GM19455 (cell line): ENCODE data around the gene RBMS3.
"Not testable (repeated sequence)": the region's sequence is repeated elsewhere in the genome, so short reads cannot be mapped to it uniquely, and the experiment has no call there.

Source experiments
- ATAC-seq: cut with Tn5 transposase; IDR thresholded peaks from one replicate; pipeline ENCODE4 v1.9.1; 2021; ENCODE audit not compliant: unreplicated experiment

The RBMS3 gene

DNA sequence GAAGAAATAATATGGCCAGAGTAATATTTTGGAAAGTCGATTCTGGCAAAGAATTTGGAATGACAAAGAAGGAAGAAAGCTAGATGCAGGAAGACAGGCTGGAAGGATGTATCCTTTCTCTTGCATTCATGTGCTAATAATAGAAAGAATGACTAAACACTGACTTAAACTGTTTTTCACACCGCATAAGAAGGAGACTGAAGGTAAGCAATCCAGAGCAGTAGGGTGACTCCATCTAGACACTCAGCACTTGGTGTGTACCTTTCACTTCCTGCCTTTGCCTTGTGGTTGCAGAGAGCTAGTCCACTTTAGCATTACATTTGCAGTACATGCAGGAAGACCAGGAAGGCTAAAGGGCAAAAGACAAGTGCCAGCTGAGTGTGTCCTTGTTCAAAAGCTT, 234.6 kb downstream of the RBMS3 start:
- no peak for ATAC-seq

DNA sequence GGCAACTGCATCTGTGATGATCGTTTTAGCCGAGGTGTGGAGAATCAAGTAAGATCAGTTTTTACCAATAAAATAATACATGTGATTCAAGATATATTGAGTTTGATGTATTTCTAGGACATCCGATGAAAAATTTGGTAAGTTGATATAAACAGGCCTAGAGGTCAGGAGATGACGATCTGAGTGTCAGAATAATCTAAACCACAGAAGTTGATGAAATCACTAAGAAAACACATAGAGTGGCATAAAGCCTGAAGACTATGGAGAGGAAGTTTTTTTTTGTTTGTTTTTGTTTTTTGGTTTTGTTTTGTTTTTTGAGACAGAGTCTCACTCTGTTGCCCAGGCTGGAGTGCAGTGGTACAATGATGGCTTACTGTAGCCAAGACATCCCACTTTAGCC, 235.3 kb downstream of the RBMS3 start:
- no peak for ATAC-seq

DNA sequence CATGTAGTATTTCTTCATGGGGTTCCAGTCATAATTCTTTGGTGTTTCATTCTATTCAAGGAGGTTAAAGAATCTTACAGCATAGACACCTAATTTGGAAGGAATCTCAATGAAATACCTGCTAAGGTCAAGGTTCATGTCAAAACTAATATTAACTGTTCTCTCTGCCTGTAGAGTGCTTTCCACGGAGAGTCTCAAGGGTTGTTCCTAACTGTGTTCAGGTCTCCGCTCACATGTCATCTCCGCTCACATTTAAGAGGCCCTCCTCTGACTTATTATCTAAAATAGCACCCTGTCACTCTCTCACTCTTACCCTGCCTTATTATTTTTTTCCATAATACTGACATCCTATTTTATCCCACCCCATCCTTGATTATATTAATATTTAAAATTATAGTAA, 239.9 kb downstream of the RBMS3 start:
- no peak for ATAC-seq

DNA sequence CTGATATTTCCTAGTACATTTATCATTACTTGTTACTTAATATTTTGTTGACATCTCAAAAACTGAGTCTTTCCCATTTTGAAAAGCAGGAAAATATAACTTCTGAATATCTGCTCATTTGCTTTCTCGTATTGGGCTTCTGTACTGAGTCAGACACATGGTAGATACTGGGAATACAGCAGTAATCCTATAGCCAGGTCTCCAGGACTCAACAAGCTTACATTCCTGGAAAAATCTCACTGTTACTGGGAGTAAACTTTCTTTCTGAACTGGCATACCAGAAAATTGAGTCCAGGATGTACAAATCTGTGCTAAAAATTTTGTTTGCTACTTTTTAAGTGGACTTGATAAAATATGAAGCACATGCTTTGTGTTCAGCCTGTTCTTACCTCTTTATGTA, 240.4 kb downstream of the RBMS3 start:
- ATAC-seq = no peak

DNA sequence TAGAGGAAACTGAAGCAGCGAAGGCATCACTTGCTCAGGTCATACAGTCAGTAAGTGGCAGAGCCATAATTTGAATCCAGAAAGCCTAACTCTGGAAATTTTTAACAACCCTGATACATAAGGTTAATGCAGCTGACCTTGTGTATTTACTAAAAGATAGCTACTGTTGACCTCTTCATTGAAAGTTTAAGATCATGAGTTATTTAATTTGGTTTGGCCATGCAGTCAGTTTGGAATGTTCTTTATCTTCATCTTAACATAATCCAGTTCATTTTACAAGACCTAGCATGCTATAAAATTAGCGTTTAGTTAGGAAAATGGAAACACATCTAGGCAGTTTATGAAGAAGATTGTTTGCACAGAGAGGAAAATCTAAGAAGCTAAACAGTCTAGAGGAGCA, 240.9 kb downstream of the RBMS3 start:
- no peak for ATAC-seq

DNA sequence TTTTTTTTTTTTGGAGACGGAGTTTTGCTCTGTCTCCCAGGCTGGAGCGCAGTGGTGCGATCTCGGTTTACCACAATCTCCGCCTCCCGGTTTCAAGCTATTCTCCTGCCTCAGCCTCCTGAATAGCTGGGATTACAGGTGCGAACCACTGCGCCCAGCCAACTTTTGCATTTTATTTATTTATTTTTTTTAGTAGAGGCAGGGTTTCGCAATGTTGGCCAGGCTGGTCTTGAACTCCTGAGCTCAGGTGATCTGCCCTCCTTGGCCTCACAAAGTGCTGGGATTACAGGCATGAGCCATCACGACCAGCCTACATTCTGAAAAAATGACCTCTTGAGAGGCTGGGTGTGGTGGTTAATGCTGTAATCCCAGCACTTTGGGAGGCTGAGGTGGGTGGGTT, 243.6 kb downstream of the RBMS3 start:
- not testable (repeated sequence) for ATAC-seq

DNA sequence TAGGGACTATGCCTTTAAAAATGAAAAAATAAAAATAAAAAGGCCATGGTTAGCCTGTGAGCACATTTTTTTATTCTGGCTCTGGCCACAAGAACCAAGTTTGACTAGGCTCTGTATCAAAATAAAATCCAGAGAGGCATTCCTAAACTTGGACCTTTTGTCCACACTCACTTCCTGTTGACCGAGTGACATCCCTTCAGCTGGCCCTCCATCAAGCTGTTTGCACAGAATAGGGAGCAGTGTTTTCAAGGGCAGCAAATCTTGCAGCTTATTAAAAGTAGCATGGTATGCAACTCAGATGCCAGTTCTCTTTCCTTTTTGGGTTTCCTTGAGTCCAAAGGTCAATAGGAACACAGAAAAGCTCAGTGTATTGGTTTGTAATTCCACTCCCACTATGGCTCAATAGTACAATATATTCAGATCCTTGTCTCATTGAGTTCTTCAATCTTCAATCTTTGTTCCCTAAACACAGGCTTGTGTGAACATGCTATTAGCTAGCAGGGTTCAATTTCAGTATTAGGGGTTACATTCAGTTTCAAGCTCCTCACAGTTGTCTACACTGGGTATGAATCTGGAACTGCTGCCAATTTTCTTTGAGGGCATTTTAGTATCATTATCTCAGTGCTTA, 244.5 kb downstream of the RBMS3 start:
- ATAC-seq = no peak

DNA sequence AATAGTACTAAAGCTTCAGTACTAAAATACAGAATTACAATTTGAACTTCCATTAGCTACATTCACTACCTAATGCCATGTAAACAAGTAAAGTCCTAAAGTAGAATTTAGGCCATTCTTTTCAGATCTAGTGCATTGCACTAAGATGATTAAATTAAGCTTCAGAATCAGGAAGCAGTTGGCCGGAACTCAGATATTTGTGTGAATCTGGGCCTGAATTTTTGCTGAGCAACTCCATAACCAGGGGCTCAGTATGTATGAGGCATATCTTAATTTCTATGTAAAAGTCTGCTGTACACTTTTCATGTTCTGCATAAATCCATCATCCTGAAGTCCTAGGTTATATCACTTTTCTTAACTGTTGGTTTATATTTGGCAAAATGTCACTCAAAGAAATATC, 246.4 kb downstream of the RBMS3 start:
- ATAC-seq = no peak

DNA sequence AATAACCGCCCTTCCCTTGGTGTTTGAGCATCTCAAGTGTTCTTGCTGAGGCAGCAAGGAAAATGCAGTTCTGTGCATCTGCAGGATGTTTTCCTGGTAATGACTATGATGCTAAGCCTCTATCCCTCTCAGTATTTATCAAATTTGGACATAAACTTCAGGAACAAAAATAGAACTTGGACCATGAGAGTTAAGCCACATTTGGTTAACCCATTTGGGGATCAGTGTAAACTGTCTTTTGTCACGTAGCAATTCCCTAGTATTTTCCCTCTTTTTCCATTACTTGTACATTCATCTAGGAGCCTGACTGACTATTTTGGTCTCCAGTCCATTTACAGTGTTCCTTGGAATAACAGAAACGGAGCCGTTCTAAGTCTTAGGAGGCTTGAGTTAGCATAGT, 250.8 kb downstream of the RBMS3 start:
- no peak for ATAC-seq

DNA sequence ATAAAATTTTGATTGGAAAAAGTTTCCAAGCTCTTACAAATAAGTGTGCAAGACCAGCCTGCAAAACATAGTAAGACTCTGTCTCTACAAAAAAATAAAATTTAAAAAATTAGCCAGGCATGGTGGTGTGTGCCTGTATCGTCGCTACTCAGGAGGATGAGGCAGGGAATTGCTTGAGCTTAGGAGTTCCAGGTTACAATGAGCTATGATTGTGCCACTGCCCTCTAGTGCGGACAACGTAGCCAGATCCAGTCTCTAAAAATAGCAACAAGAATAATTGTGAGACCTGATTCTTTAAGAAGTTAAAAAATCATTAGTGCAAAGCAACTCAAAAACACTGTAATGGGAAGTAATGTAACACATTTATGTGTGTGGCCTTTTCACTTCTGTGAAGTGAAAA, 251.6 kb downstream of the RBMS3 start:
- ATAC-seq = no peak

DNA sequence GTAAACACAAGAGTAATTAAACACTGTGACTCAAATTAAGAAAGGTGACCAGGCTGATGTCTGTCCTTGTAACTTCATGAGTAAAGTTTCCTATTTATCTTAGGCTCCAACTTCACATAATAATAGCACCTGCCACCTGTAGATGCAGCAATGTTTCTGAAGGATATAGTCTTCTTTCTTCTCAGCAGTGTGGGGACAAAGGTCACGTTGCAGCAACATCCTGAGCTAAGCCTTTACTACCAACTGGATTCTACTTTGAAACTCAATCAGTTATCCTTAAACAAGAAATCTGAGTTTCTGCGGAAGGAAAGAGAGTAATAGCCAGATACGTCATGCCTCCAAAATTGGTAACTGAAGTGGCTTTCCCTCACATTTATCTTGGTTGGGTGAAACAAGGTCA, 253.1 kb downstream of the RBMS3 start:
- ATAC-seq = no peak

DNA sequence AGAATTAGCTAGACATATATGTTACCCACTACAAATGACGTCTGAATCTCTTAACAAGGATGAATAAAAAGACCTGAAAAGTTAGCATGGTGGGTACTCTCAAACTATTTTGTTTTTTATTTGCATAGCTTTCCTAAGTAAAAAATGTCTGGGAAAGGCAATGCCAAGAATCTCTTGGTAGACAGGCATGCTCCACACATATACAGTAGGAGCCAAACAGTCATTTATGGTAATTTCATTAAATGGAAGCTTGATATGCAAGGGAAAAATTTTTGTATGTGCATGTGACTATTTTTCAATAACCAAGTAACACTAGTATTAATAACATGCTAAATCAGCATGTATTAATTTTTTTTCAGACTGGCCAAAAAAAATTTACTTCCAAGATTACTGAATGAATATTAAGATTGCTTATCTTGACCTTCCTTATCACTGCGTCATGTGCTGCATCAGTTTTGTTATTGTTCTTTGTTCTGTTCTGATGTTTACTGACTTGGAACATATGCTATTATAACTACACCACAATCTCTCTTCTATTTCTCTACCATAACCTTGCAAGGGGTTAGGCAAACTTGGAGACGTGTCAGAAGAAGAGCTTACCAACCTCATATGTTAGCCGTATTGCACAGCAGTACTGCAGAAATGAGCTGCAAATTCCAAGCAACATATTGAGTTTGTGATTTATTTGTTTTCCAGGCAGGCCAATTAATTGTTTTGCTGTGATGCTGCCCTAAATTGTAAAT, 255.3 kb downstream of the RBMS3 start:
- ATAC-seq = no peak

DNA sequence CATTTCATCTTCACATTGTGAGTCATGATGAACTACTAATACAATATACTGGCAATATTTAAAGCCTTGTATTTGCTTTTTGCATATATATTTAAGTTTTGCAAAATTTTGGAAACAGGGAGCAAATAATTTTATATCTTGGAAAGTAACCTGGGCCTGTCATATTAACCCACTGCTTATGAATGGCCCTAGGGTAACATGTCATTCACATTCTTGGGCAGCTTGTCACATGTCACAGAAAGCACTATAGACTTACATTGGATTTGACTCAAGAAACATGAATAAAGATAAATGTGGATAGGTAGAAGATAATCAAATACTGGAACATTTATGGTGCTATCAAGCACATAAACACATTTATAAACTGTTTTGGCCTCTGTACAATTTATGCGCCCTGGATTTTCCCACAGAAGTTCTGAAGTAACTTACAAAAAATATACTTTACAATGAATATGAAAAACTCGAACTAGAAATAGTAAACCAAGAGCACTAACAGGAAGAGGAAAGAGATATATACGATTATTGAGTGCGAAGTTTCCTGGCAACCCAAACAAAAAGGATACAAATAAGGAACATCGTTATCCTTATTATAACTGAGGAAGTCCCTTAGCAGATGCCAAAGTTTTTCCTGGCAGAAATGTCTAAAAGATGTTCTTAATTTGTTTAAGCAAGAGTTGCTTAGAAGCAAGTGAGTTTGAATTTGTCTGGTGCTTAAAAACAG, 257.2 kb downstream of the RBMS3 start:
- no peak for ATAC-seq

DNA sequence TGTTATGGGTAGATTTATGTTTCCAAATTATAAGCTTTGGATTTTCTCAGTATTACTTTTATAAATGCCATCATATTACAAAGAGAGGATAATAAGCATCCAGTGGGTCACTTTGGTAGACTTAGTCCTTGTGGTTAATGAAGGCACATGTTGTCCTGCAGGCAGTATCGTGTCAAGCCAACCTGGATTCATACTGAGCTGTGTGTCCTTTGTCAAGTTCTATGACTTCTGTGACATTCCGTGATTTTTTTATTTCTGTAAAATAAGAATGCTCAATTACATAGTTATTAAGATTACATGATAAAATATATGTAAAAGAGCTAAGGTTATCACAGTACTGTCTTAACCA, 257.7 kb downstream of the RBMS3 start:
- ATAC-seq = no peak

DNA sequence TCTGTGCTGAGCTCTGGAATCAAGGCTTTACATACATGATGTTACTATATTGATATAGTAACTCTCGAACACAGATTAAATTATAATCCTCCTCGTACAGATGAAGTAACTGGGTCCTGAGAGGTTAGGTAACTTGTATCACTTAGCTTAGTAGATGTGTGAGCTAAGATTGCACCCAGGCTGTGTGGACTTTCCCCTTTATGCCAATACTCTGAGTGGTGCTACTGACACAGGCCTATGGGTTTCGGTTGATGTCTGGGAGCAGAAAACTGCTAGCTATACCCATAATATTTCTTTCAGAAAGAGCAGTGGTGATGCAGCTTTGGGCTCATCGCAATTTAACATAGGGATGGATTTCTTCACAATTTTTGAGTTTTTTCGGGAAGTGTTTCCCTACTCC, 259.7 kb downstream of the RBMS3 start:
- ATAC-seq = no peak

DNA sequence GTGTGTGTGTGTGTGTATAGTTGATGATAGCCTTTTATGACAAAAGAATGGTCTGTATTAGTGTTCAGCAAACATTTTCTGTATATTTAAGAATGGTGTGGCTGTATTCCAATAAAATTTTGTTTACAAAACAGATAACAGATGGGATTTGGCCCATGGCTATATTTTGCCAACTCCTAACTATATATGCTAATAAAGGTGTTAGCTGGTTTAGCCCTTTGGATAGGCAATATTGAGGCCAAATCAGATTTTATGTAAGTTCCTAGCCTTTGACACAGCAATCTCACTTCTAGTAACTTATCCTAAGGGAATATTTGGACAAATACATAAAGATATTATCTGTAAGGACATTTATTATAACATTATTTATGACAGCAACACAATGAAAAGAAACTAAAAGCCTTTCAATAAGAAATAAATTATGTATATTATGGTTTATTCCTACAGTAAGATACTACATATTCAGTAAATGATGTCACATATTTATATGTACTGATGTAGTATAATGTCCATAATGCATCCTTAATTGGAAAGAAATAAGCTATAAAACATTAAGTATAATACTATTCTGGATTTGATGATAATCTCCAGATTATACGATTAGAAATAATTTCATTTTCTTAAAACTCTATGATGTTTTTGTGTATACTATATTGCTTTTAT, 264.0 kb downstream of the RBMS3 start:
- no peak for ATAC-seq

DNA sequence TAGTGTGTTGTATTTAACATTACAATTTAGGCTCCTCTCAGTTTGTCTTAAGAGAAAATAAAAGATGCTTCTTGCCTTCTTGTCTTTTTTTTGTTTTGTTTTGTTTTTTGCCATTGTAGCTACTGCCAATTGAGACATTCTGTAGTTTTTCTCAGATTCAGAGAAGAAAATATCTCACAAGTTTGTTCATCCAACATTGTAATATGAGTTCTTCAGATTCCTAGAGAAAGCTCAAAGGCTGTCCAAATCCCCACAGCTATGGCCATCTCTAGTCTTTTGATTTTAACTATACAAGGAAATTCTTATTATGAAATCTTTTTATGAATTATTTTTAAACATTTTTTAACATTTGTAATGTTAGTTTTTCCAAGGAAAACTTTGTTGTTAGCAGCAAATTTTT, 264.7 kb downstream of the RBMS3 start:
- no peak for ATAC-seq

DNA sequence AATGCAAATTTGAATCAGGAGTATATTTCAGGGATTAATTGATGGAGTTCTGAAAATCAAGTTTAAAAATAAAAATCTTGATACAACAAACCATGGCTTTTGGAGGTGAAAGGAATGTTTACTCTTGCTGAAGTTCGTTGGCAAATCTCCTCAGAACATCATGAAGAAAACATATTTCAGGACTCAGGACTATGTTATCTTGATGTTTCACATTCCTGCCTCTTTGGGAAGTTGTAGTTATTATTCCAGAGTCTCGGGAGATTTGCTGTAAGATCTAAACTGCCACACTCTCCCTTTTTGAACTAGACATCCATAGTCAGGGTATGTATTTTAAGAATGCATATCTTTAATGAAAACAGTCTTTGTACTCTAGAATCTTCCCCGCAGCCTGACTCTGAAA, 271.2 kb downstream of the RBMS3 start:
- no peak for ATAC-seq

DNA sequence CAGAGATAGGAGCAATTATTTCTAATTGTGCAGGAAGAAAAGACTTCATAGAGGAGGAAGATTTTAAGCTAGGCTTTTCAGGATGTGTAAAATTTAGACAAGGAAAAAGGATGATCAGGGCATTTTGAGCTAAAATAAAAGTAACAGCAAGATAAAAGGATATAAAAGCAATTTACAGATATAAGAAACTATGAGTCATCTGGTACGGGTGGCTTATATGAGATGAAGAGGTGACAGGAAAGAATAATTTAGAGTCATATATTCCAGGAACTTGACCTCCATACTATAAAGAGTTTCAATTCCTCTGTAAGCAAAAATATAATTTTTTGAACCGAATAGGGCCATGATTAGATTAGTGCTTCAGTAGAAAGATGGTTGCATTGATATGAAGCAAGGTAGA, 273.7 kb downstream of the RBMS3 start:
- no peak for ATAC-seq

DNA sequence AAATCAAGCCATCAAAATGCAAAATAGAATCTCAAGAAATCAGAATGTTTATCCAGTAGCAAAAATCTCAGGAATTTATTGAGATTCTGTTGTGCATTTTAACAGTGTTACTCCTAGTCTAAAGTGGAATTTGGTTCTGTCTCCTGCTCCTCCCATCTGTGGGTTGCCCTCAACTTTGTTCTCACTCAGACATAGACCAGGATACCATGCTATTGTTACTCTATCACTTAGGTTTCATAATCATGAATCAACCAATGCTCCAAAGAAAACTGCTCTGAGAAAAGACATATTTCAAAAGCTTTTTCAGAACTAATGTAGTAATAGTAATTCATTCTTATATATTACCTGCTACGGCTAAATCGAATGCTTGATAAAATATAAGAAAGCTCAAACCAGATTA, 274.7 kb downstream of the RBMS3 start:
- ATAC-seq = no peak

DNA sequence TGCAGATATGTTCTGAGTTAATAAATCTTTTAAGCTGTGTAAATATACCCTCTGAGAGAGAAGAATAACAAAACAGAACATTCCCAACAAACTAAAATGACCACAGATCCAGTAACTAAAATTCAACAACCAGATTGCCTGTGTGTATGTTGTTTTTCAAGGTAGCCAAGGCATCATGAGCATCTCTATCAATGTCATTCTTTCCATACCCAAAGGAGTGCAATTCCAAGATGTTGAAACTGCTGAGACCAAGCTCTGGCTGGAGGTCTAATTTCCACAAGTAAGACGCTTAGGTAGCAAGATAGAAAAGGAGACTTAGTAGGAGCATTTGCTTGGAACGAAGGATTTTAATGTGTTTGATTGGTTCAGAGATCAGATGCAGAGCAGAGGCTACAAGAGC, 276.3 kb downstream of the RBMS3 start:
- ATAC-seq = no peak

DNA sequence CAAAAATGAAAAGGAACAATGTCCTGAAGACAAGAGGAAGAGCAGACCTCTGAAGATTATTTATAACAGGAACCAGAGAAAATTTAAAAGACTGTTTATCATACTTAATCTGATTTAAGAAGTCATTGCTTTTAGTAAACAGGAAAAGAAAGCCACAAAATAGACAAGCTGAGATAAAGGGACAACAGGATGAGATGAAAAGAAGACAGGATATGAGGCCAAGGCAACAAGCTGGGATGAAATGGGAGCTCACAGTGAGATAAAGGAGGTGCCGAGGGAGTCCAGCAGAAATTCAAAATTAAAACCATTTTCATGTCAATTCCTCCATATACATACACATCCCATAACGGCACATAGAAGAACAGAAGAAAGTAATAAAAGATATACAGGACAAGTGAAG, 277.0 kb downstream of the RBMS3 start:
- ATAC-seq = no peak
